Stimulated activated CD8-positive, alpha-beta memory T cell treated with anti-CD3 and anti-CD28 coated beads, Interleukin-15, amount 100 ng/mL, for 4 hours (primary cell): ENCODE data around the gene DST.

ENCODE experiments used
- DNase-seq, 2 donors: peaks; one replicate each; pipeline ENCODE4 v3.0.0-alpha.2; 2020; ENCODE audit warnings: low read depth in 2 of 2

The DST gene

DNA sequence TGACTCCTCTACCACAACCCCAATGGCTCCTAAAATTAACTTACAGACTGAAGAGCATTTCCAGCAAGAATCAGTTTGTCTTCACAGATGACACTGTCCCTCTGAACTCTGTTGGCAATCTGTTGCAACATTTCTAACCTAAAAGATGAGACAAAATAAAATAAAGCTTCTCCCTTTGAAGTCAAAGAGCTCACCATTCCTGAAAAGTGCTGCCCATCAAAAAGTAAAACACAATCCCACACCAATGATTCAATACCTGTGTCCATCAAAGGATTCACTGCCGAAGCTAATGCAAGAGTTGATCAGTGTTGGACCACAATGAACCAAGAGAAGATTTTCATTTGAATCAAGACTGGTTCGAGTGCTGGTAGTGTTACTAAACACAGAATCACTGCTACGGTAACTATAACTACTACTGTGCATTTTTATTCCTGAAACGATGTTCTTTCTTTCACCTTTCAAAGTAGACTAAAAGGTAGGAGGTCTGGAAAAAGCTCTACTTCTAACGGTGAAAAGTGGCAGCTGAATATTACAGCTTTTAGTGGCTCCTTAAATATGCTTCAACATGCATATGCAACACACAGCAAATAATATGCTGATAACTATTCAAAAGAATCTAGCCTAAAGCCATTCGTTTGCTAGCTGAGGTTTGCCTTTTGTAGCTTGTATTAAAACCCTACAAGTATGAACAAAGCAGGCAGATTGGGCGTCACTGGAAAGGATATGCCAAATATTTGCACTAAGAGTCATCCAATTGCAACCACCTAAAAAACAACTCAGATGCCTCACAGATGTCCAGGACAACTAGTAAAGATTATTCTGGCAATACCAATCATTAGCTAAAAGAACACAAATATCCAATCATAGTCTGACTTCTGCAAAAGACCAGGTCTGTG is at the start of gene DST:
TSS of gene DST (minus strand) at position 524 of the 896 bp plus-strand sequence.
- no peak for DNase-seq

DNA sequence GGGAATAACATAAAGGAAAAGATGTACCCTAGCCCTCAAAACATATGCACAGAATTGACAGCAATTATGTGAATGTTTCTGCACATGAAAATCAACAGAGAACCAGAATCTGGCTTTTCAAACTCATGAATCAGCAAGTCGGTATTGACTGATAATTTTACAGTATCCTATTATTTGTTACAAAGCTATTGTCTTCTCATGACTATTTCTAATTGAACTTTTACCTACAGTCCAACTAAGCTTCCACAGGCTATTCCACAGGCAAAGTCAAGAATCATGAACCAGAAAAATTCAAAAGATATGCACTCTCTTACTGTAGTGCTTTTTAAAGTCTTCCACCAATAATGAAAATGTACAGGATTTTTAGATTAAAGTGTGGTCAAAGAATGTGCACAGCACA is 49.1 kb upstream of the DST start:
- DNase-seq, result no peak

DNA sequence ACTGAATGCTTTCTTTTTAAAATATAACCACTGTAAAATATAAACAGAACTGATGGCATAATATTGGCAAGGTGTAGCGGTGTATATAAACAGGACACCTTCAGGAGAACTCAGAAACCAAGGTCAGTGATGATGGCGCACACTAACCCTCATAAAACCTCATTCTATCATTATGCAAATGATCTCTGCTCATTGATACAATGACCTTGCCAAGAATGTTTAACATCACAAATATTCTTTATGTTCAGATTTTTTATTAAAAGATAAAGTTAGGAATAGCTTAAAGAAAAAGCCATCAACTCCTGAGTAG is 48.6 kb upstream of the DST start:
- no peak for DNase-seq

DNA sequence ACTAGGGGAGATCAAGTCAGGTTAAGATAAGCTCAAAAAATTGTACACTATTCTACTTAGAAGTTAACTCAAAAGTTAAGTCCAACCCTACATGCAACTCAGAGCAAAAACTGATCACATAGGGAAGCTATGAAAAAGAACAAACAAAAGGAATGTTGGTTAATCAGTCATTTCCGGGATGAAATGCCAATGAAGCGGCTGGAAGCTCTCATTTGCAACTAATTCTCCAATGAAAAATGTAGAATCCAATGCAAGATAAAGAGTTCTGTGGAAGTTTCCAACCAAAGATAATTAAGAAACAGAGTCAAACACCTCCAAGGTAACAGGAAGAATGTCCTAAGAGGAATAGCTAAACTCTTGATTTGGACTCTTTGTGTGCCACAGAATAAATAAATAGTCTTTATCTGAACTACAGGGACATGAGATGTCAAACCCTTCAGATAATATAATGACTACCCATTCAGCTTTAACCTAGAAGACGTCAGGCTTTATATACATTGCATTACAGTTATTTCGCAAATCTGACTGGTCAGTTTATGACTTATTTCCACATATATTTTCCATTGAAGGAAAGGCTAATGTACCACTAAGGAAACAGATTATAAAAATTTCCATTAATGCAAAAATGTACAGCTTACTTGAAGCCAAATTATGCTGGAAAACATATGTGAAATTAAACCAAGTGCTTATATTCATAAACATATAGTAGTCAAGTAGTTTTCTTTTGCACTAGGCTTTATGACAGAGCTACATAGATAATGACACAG is 48.0 kb upstream of the DST start:
- no peak for DNase-seq

DNA sequence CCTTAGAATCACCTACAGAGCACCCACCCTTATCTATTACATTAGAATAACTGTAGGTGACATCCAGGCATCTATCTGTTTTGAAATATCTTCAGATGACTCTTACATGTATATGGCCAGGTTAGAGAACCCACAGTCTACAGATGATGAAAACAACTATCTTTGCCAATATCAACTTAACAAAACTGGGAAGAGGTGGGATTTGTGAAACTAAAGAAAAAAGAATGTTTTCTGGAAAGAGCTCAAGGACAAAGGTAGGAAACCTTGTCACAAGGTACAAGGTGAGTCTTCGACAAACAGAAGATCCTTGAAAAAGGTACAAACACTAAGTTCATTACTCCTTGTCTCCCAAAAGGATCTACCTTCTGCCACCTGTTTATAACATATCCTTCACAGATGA is 47.0 kb upstream of the DST start:
- DNase-seq, result no peak

DNA sequence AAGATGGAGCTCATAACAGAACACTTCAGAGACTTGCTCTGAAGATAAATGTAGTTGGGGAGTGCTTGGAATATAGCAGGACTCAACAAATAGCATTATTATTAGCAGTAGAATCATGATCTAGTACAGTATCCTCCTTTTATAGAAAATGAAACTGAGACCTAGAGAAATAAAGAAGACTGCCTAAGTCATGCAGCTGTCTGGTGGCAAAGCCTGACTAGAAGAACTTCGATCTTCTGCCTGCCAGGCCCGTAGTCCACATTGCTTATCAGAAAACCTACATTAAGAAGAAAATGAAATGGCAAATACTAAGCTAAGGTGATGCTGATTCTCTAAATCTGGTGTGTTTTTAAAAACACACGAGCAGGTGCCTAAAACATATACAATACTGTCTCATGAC is 46.4 kb upstream of the DST start:
- no peak for DNase-seq

DNA sequence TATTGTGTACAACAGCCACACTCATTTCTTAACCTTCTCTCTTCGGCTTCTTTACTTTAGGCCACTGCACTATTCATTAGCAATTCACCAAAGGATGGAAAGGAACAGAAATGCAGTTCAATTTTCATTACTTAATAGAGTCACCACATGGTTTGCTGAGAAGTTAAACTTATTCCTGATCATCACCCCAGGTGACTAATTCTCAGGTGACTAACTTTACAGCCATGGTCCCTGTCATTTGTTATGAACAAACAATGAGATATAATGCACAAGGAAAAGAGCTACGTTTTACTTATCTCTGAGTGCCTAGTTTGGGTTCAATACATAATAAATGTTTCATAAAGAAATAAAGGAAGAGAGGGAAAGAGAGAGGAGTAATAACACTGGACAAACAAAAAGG is 45.8 kb upstream of the DST start:
- DNase-seq, result no peak

DNA sequence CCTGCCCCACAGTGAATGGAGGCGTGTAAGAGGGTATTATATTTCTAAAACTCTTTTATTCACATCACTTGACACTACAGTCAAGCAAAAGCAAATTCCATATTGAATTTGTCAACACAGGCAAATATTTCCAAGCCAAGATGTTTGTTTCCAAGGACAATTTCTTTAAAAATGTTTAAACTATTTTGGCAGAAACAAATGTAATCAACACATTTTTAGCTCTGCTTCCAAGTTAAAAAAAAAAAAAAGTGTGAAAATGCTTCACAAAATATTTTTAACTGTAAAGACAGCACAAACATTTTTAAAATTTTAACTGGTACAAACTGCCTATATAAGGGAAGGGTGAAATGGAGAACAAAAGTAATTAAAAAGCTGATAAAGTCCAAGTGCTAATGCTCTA is 44.9 kb upstream of the DST start:
- no peak for DNase-seq

DNA sequence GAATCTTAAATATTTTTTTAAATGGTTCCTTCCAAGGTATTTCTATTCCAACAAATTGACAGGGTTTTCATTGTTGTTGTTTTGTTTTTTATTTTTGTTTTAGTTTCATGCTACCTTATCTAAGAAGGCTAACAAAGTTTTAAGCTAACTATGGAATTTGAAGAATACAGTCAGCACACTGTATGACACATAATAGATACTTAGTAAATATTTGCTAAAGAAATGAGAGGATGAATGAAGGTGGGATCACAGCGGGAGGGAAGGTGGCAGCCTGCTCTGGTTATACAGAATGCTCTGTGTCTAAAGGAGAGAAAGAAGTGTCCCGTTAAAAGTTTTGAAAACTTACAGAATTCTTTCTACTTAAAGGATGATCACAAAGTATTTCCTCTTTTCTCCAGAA is 43.7 kb upstream of the DST start:
- DNase-seq, result no peak

DNA sequence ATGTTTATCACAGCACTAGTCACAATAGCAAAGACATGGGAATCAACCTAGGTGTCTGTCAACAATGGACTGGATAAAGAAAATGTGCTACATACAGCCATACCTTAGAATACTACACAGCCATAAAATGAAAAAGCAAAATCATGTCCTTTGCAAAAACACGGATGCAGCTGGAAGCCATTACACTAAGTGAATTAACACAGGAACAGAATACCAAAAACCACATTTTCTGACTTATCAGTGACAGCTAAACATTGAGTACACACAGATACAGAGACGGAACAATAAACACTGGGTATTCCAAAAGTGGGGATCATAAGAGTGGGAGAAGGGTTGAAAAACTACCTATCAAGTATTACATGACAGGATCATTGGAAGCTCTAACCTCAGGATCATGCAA is 43.3 kb upstream of the DST start:
- no peak for DNase-seq

DNA sequence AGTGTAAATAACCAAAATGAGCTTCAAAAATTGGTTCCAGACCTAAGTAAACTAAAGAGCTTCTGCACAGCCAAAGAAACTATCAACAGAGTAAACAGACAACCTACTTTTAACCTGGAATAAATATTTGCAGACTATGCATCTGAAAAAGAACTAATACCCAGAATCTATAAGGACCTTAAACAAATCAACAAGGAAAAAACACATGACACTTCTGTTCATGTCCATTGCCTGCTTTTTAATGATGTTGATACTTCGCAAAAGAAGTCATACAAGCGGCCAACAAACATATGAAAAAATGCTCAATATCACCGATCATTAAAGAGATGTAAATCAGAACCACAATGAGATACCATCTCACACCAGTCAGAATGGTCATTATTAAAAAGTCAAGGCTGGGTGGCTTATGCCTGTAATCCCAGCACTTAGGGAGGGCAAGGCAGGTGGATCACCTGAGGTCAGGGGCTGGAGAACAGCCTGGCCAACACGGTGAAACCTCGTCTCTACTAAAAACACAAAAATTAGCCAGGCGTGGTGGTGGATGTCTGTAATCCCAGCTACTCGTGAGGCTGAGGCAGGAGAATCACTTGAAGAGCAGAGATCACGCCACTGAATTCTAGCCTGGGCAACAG is 42.5 kb upstream of the DST start:
- no peak for DNase-seq

DNA sequence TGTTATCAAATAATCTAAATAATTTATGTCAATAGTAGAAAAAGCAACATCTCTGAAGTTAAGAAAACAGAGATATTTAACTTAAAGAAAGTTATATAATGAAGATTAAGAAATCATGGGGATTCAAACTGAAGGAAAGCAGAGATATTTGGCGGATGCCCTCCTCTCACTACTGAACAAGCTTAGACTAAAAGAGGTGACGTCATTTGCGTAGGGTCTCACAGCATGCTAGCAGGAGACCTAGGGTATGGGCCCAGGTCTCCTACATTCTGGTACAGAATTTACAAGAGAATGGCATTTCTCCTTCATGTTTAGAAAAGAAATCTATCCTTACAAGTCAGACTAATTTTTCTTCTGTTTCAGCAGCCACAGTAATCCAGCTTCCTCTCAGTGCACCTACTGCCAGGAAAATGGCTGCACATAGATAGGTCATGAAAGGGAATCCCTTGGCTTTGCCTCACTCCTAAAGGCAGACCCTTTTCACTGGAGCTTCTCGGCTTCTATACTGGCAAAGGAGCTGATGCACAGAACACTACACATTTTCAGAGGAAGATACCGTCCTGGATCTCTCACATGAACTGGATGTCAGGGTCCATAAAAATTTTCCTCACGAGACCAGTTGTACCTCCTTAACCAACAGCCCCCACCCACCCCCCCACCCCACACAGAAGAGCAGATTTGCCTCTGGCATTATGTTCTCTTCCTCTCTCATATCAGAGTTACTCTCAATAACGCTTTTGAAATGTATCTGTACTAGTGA is 41.8 kb upstream of the DST start:
- DNase-seq, result no peak

DNA sequence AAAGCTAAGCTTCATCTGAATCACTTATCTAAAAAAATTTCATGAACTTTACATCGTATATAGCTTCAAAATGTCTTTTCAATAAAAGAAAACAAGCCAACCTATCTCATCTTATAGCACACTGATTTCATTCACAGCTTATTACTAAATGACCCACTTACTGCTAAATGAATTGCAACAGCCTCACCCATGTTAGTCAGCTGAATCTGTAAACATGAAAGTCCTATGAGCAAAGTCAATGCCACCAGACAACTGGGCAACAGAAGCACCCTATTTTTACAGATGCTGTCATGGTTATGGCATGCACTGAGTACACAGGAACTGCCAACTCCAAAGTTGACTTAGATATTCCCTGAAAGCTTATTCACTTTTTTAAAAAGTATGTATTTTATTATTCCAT is 41.2 kb upstream of the DST start:
- no peak for DNase-seq

DNA sequence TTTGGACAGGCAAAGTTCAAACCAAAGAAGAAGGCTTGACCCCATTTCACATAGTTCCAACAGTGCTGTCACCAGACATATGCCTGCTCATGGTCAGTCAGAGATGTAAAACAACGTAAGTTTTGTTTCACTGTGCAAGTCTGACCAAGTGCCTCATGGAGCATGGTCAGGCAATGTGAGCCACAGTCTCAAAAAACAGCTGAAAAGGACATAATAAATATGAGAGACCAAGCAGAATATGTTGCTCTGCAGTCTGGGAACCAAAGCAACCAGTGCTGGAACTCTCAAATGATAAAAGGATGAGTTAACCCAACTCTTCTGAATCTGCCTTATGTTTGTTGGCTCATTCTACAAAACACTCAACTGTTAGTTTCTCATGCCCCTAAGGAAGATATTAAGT is 39.9 kb upstream of the DST start:
- no peak for DNase-seq

DNA sequence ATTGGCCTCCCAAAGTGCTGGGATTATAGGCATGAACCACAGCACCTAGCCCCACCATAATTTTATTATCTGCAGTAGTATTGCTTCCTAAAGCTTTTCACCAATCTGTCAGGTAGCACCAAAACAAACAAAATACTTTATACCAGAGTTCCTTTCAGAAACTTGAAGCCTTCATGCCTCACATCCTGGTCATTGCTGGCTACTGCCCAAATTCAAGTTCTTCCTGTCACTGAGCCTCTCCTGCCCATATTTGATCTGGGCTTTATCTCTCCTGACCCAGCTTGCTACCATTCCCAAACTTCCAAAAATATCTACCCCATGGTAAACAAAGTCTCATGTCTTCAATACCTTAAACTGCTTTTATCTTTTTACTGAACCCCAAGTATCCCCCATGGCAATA is 34.9 kb upstream of the DST start:
- no peak for DNase-seq

DNA sequence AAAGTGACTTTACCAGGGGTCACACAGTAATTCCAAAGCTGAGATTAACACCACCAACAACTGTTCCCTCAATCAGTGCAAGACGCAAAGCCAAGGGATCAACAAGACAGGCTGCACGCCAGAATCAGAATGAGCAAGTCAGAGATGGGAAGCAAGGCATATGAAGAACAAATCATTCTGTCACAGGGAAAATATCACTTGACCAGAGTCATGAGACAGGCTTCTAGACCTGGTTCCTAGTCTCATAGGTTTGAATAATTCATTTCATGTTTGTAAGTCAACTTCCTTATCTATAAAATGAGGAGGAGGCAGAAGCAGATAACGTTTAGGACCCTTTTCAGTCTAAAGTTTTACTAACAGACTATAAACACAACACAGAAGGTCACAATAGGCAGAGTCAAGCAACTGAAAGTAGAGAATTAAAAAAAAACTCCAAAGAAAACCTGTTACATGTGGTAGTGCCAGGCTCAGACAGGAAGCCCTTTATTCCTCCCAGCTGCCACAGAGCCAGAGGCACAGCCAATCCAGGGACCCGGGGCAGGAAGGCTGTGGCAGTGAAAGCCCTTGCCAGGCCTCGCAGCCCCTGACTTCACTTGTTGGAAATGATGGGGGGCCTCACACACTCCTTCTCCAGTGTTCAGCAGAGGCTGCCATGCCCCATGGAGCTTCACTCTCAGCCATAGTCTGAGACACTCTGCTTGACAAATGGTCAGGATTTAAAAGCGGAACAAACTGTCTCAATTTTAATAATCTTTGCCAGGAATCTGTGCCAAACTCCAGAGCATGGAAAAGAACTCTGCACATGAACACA is 29.2 kb upstream of the DST start:
- DNase-seq, result no peak

DNA sequence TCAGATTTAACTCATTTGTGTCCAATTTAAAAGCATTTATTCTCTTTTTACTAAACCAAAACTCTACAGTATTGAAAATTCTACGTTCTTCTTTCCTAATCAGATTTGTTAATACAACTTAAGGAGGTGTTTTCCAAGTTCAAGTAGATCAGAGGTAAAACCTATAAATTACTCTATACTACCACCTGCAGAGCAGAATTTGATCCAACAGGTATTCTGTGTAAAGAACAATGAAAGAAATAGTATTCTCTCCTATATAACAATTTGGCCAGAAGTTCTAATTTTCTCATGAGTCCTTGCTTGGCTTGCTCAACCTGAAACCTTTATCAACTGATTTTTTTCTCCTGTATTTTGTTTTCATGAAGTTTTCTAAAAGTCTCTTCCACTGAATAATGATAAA is 28.5 kb upstream of the DST start:
- no peak for DNase-seq

DNA sequence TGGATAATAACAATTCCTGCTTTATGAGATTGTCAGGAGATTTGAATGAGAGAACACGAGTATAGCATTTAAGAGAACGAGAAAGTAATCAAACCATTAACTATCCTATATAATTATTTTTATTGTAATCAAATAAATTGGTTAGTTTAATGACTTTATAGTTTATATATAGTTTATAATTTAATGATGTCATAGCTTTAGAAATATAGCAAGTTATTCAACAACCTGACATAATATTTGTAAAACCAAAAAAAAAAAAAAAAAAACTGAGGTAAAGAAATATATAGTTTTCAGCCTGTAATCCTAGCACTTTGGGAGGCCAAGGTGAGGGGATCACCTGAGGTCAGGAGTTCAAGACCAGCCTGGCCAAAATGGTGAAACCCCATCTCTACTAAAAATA is 26.4 kb upstream of the DST start:
- no peak for DNase-seq

DNA sequence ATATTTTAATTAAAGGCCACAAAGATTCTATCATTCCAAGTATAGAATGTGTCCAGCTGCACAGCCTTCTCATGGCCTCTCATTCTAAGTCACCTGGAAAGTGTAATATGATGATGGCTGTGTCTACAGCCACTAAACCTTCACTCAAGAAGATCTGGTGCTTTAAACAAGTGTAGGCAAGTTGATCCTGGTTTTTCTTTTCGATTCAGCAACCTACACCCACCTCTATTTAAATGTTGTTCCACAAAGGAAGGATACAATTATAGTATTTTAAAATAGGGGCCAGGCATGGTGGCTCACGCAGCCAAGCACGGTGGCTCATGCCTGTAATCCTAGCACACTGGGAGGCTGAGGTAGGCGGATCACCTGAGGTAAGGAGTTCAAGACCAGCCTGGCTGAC is 25.5 kb upstream of the DST start:
- DNase-seq, result no peak

DNA sequence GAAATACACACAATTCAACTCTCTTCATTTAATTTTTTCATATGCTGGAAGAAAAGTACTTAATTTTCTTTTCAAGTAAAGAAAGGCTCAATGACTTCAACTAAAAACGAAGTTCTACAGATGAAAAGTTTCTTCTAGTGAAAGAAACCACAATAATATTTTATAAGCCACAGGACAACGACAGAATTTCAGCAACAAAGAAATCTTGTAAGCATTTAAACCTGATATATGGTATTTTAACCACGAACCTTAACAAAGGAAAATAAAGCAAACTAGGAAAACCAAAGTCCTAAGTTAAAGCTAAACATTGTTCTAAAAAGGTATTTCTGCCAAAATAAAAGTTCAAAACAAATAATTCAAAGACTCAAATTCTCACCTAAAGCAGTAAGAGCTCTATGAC is 24.6 kb upstream of the DST start:
- no peak for DNase-seq

DNA sequence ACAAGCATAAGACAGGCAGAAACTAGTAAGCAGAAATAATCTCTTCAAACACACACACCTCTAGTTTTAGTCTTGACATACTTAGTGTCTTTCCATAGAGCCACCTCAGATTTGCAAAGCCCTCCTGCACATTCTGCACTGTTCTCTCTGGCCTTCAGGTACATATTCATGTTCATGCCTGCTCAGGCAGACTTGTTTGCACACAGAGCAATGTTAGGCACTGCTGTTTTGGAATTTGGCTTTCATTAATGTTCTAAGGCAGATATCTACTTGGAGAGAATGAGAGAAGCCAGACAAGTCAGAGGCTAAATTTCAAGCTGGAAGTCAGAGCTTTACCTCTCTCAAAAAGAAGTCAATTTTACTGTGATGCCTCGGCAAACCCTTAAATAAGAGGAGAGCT is 21.3 kb upstream of the DST start:
- no peak for DNase-seq
